Lung microvascular endothelial cell (primary cell): Measurements from ENCODE around the gene GRIK2. TPM values are rescaled to one million over a fixed set of nuclear protein-coding genes. Genes with fewer than 3 reads are reported as not detected.

Experiments used
- DNase-seq, 2 donors: peaks; one replicate each; pipeline versions ENCODE4 v3.0.0 to v3.0.0-alpha.2; 2010; ENCODE audit warnings: low read depth in 2 of 2
- total RNA-seq: library from RNA; depleted of rRNA; stranded (reverse); fragments of >200 nt; gene quantifications from 2 replicates; pipeline ENCODE4 v1.2.1, GENCODE V29; 2014

The GRIK2 gene
- total RNA-seq, 1 donor from 2014 or later = not detected

- DNase-seq = no peak
Measured at GRCh38 chr6:101711518-101711917, 318.0 kb downstream of the GRIK2 start.

- DNase-seq = no peak
Measured at GRCh38 chr6:101716387-101716786, 322.9 kb downstream of the GRIK2 start.

DNA sequence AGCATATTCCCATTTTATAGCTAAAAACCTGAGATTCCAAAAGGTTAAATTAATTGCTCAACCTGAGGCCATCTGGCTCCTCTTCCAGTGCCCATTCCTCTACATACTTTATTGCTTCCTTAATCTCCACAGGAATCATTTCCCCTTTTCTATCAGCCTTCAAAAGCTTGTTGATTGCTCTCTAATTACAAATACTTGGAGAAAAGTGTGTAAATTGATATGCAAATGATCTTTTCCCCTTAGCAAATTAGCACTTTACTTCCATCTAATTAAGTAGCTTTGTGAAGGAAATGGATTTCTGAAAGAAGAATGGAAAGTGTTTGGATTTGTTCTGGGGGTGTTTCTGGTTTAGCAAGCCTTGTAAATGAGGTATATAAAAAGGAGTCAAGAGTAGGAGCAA, 323.3 kb downstream of the GRIK2 start:
- DNase-seq = no peak

DNA sequence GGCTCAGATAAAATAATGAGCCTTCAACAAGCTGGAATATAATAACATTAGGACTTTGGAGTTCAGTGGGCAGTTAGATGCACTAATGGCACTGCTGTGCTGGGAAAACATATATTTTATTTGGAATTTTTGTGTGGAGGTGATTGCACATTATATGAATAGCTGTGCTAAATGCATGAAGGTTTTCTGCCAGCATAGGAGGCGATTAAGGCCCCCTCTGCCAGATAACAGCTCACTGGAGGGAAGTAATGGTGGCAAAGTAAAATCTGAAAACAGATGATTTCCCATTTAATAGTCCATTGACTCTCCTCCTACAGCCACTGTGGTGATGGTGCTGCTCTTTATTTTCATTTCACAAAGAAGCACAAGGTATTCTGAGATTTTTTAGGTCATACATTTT, 326.0 kb downstream of the GRIK2 start:
- no peak for DNase-seq

DNA sequence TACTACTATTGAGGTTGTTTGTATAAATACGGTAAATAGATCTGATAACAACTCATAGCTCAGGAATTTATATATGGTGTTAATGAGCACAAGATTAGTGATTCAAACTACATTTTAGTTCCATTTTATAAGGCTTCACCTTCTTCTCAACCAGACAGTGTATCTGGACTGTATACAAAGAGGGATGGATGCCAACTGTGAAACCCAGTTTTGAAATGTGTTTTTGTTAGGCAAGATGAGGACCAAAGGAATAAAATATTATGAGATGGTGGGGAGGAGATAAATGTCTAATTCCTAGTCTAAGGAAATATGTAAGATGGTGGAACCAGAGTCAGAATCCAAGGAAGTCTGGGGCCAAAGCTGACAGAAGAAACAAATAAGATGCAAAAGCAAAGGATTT, 329.0 kb downstream of the GRIK2 start:
- DNase-seq = no peak

- no peak for DNase-seq
Measured at GRCh38 chr6:101722991-101723579, 329.6 kb downstream of the GRIK2 start.

GRCh38 chr6:101728388-101728787, 334.9 kb downstream of the GRIK2 start:
- no peak for DNase-seq

GRCh38 chr6:101728956-101729355, 335.4 kb downstream of the GRIK2 start:
- DNase-seq = no peak

- DNase-seq = no peak
Measured at GRCh38 chr6:101730954-101731353, 337.4 kb downstream of the GRIK2 start.

- no peak for DNase-seq
Measured at GRCh38 chr6:101733899-101734298, 340.4 kb downstream of the GRIK2 start.

DNA sequence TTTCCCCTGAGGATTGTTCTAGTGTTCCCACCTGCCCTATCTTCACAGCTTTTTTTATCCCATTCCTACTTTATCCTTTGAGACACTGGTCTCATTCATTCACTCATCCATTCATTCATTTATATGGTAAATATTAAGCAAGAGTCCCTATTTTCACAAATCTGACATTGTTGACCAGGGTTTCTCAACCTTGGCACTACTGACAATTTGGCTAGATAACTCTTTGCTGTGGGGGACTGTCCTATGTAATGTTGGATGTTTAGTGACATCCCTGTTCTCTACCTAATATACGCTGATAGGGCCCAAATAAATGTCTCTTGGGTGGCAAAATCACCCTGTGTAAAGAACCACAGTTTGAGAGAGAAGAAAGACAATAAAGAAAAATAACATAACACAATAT, 345.0 kb downstream of the GRIK2 start:
- DNase-seq = no peak

- DNase-seq = no peak
Measured at GRCh38 chr6:101740631-101741030, 347.1 kb downstream of the GRIK2 start.

- no peak for DNase-seq
Measured at GRCh38 chr6:101741474-101742171, 348.1 kb downstream of the GRIK2 start.

- DNase-seq = no peak
Measured at GRCh38 chr6:101747160-101747559, 353.7 kb downstream of the GRIK2 start.

GRCh38 chr6:101747716-101748115, 354.2 kb downstream of the GRIK2 start:
- DNase-seq = no peak

DNA sequence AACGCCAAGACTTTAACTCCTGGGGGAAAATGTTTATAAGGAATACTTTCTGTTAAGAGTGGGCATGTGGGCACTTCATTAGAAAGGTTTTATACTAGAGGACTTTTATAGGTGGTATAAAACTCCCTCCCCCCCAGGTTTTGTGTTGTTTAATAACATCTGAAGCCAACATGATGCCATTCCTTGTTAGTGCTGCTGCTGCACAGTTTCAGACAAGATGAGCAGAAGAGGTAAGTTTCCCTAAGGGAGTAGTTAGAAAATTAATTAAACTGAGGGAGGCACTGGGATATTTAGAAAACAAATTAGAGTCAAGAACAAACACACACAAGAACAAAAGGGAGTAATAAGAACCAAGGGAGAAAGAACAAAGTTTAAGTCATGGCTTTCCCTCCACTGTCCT, 362.4 kb downstream of the GRIK2 start:
- DNase-seq = no peak

GRCh38 chr6:101758368-101758767, 364.9 kb downstream of the GRIK2 start:
- DNase-seq = no peak

DNA sequence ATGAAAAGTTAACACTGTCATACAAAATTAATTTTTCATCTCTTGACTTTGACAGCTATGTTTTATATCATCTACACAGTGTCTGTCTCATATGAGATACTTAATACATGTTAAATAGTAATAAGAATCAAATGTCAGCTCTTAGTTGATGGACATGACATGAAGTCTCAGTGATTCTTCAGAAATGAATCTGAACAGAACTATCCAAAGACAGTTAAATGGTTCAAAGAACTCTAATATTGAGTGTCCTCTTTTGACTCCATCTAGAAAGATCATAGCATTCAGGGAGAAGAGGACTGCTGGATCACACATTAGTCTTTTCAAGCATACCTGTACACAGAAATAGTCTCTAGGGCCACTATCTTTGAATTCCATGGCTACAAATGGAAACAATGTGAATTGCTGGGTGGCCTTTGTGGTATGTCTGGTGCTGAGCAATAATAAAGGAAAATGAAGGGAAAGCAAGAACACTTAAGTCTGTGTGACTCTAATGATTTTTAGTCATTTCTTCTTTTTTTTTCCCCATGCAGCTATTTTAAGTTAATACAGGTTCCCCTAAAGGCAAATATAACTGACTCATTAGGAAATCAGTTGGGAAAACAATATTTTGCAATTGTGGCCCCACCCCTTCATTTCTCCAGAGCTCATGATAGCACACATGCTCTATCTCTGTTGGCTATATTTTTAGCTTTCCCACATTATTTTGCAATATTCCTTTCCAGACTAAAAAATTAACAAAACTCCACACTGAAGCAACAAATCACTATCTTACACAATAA, 367.5 kb downstream of the GRIK2 start:
- DNase-seq = no peak

GRCh38 chr6:101762851-101763250, 369.3 kb downstream of the GRIK2 start:
- no peak for DNase-seq

- DNase-seq = no peak
Measured at GRCh38 chr6:101765281-101765680, 371.8 kb downstream of the GRIK2 start.

DNA sequence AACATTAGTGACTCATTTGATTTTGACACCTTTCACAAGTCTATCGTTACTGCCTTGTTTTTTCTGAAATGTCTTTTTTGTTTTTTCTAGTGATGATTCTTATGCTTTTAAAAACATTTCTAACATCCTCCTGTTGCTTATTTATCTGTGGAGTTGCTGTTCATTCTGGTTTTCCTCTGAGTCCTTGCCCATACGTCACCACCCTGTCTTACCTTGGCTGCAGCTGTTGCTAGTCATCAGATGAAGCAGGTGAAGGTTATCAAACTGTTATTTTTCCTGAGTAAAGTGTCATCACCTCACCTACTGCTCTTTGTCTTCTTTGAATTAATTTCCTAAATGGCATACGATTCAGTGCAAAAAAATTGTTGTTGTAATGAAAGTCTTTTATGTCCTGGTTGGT, 376.6 kb downstream of the GRIK2 start:
- no peak for DNase-seq

- no peak for DNase-seq
Measured at GRCh38 chr6:101776919-101777350, 383.4 kb downstream of the GRIK2 start.

DNA sequence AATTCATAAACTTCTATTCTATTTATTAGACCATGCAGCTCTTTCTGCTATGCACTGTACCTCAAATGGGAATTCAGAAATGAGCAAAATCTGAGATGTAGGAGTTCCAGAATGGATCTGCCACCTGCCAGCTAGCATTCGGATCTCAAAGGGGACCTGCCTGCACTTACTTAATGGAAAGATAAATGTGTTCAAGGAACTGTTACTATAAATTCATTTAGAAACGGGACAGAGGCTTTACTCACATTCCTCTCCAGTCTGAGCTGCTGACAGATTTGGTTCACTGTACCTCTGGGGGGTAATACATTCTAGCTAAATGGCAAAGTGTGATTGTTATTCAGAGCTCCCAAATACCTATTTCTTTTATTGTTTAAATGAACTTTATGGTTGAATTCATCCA, 384.1 kb downstream of the GRIK2 start:
- DNase-seq = no peak
